GM18951 (cell line): Measurements from ENCODE around the gene RHBDD2.
"Not testable (repeated sequence)": the region's sequence is repeated elsewhere in the genome, so short reads cannot be mapped to it uniquely, and the experiment has no call there.

Experiments used
- POLR2A ChIP-seq: IDR thresholded peaks from 4 replicates; pipeline ENCODE4 v1.6.1; 2011; ENCODE audit warnings: mild to moderate bottlenecking; ENCODE audit not compliant: insufficient read length, insufficient read depth; ENCODE audit errors: extremely low read depth
- in situ Hi-C: fragments of 300-500 bp; cut with MboI; formaldehyde crosslinking; loops from one replicate; pipeline ENCODE4 v1.12.0; 2022; ENCODE audit warnings: low sequenced_read_pairs, mixed read lengths, inconsistent platforms; ENCODE audit not compliant: unreplicated experiment

The RHBDD2 gene

DNA sequence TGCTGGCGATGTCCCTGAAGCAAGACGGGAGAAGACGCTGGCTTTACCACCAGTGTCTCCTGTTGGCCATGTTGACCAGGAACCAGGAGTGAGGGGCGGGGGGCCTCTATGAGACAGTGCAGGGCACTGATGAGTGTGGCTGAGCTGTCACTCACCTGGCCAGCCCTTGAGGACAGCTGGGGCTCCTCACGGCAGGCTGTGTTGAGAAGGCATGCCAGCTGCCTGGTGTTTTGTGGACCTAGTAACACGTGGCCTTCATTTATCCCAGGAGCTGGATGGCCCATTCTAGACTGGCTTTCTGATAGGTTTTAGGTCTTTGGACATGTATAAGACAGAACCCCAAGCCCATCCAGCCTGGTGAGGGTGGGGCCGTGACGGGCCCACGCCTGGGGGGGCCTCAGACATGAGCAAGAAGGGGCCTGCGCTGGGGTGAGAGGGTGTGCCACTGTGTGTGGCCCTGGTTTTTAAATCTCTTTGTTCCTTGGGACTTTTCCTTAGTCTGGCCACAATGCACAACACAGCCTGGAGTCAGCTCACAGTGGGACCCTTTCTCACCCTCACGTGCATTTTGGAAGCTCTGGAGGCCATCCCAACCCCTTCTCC is 10.5 kb downstream of the RHBDD2 start:
- in situ Hi-C loops: no loop called here
- TF ChIP-seq POLR2A: no peak

DNA sequence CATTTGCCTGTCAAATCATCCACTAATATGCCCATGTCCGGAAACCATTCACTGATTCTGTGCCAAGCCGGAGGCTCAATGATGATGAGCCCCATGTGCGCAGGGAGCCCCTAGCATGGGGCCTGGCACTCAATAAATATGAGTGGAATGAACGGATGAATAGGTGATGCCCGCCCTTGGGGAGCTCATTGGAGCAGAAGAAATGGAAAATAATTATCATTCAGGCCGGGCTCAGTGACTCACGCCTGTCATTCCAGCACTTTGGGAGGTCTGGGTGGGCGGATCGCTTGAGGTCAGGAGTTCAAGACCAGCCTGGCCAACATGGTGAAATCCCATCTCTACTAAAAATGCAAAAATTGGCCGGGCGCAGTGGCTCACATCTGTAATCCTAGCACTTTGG is 11.0 kb downstream of the RHBDD2 start:
- TF ChIP-seq POLR2A: no peak
- in situ Hi-C loops: no loop called here

DNA sequence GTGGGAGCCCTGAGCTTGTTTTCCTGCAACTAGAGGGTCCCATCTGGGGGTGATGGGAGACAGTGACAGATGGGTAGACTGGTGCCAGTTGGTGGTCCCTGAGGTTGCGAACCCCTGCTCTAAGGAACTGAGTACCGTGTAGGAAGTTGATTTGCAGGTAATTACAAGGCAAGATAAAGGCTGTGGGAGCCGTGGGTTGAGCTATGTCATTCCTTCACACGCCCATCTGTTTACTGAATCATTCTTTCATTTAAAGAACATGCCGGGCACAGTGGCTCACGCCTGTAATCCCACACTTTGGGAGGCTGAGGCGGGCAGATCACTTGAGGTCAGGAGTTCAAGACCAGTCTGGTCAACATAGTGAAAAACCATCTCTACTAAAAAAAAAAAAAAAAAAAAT is 12.4 kb downstream of the RHBDD2 start:
- in situ Hi-C loops: not testable (repeated sequence)

DNA sequence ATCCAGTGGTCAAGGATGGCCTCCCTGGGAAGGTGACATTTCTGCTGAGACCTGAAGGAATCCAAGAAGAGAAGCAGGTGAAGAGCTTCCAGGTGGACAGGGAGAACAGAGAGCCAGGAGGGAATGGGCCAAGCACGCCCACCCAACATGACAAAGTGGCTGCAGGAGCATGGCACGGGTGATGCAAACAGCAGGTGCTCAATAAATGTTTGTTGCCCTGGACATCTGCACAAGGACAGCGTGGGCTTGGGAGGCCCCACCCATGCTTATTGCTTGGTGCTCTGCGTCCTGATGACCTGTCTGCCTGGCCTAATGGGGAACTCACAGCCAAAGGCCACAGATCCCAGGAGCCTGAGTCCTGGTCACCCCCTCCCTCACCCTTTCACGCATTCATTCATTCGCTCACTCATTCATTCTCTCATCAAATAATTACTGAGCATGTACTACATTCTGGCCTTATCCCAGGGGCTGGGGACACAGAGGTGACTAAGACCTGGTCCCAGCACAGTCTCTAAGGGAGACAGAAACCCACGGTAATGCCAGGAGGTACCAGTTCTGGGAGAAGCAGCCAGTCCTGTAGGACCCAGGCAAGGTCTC is 13.1 kb downstream of the RHBDD2 start:
- in situ Hi-C loops: no loop called here
- TF ChIP-seq POLR2A: no peak

DNA sequence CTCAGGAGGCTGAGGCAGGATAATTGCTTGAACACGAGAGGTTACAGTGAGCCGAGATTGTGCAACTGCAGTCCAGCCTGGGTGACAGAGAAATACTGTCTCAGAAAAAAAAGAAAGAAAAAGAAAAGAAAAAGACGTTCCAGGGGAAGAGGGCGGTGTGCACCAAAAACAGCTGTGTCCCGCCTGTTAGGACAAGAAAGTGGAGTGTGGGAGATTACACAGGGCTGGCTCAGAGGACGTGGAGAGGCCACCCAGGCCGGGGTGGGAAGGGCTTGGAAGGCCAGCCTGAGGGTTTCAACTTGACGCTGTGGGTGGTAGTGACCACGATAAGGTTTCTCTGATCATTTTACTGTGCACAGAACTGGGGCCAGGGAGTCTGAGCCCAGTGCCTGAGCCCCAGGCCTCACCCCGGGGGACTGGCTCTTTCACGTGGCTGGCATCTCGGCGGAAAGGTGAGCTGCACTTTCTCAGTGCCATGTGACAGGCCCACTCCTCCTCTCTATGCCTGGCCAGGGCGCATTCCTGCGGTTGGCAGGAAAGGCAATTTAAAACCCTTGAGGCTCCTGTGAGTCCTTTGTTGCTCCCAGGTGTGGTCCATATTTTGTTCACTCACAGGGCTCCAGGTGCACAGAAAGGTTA is 13.9 kb downstream of the RHBDD2 start:
- TF ChIP-seq POLR2A: no peak
- in situ Hi-C loops: no loop called here

- in situ Hi-C loops: no loop called here
- TF ChIP-seq POLR2A: no peak
These were observed 18.0 kb downstream of the RHBDD2 start for GRCh38 chr7:75896803-75897327.

GRCh38 chr7:75900617-75901315 is 21.9 kb downstream of the RHBDD2 start:
- in situ Hi-C loops: no loop called here
- no peak for TF ChIP-seq POLR2A

DNA sequence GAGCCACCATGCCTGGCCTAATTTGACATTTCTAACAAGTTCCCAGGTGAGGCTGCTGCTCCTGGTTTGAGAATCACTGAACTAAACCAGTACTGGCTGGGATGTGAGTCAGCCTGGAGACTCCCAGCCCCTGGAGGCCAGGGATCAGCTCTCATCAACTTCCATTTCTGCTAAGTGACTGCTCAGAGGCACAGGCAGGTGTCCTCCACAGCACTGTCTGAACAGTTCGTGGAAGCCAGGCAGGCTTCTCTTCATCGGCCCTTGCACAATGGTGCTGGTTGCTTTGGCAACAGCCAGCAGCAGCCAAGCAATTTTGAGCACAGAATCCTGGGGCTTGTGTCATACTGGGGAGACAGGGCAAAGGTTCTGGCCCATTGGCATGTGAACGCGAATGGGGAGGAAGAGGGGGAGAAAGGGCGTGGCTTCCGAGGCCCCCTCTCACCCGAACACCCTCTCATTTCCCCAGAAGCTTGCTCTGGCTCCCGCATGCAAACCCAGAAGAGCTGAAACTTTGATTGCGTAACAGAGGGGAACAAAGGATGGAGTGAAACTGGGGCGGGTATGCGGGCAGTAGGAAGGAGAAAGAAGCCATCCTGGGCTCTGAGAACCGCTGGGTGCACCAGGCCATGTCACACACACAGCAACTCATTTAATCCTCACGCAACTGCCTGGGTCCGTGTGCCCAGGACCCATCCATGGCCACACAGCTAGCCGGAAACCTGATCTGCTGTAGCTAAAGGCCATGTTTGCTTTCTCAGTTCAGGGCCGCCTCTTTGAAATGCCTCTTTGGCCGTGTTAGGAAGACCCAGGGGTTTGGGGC is 27.2 kb downstream of the RHBDD2 start:
- TF ChIP-seq POLR2A: no peak
- in situ Hi-C loops: no loop called here

DNA sequence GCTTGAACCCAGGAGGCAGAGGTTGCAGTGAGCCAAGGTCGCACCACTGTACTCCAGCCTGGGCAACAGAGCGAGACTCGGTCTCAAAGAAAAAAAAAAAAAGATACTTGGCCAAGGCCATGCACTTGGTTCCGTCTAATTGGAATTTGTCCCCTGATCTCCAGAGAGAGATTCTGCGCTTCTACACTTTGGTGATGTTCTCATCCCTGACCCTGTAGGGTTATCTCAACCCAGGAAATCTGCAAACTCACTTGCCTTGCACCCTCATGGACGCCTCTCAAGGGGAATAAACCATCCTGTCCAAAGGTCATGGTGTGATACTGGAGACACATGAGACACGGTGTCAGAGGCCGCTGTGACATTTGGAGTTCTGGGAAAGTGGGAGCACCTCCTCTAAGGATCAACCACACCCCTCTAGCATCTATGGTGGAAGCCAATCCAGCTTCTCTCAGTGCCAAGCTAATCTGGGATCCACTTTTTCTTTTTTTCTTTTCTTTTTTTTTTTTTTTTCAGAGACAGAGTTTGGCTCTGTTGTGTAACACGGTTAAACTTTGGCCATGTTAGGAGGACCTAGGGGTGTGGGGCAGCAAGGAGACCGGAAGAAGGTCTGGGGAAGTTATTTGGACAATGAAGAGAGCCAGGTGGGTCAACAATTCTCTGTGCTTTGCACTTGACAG is 28.3 kb downstream of the RHBDD2 start:
- TF ChIP-seq POLR2A: no peak
- in situ Hi-C loops: no loop called here

- in situ Hi-C loops: not testable (repeated sequence)
These were observed 28.8 kb downstream of the RHBDD2 start for GRCh38 chr7:75907668-75908039.

- no peak for TF ChIP-seq POLR2A
- in situ Hi-C loops: no loop called here
These were observed 30.8 kb downstream of the RHBDD2 start for GRCh38 chr7:75909521-75910132.

DNA sequence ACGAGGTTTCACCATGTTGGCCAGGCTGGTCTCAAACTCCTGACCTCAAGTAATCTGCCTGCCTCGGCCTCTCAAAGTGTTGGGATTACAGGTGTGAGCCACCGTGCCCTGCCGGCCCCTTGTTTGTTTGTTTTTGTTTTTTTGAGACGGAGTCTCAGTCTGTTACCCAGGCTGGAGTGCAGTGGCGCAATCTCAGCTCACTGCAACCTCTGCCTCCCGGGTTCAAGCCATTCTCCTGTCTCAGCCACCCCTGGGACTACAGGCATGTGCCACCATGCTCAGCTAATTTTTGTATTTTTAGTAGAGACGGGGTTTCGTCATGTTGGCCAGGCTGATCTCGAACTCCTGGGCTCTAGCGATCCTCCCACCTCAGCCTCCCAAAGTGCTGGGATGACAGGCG is 32.4 kb downstream of the RHBDD2 start:
- in situ Hi-C loops: not testable (repeated sequence)
